GM21529 (cell line): ENCODE results near the gene NUDCD3.

ENCODE experiments used
- ATAC-seq: cut with Tn5 transposase; IDR thresholded peaks from one replicate; pipeline ENCODE4 v1.9.1; 2021; ENCODE audit not compliant: unreplicated experiment

NUDCD3 gene

DNA sequence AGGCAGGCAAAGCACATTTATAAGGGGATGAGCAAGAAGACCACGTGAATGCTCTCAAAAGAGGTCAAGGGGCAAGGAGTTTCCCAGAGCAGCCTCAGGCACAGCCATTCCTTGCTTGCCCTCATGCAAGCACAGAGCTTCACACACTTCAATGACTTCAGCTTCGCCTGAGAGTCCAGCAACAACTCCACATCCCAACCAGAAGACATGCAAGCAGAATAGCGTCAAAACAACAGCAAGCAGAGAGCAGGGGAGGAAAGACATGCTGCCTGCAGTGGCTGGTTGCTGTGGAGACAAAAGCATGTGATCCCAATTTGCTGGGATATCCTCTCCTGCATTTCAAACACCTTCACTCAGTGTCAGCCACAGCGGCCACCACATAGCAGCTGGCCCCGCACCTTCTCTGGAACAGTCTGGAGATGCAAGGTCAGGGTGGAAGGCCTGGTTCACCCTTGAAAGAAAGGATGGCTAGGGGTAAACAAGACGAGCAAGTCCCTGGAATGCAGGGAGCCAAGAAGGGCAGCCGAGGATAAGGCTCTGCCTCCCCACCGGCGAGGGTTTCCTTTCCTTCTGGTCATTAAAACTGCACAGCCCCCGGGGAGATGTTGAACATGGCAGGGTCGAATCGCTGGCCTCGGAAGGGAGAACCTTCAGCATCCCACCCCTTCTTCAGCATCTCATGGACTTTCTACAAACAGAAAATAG is 104.9 kb downstream of the NUDCD3 start:
- ATAC-seq: no peak

GRCh38 chr7:44384586-44385433 is 105.6 kb downstream of the NUDCD3 start:
- no peak for ATAC-seq

DNA sequence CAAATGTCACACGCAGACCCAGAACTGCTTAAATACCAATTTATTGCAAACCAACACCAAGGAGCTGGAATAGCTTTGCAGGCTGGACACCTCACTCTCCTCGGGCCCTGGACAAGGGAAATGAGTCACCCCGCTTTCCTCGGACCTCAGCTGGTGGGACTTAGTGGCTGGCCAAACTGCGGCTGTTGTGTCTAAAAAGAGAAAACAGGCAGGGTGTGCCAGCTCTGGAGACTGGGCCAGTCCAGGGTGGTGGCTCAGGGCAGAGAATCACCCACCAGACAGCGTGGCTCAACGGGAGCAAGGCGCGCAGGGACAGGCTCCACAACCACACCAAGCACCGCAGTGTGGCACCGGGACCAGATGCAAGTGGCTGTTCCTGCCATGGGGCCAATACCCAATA is 106.9 kb downstream of the NUDCD3 start:
- ATAC-seq: no peak

- no peak for ATAC-seq
Measured at GRCh38 chr7:44382459-44383265, 107.8 kb downstream of the NUDCD3 start.

DNA sequence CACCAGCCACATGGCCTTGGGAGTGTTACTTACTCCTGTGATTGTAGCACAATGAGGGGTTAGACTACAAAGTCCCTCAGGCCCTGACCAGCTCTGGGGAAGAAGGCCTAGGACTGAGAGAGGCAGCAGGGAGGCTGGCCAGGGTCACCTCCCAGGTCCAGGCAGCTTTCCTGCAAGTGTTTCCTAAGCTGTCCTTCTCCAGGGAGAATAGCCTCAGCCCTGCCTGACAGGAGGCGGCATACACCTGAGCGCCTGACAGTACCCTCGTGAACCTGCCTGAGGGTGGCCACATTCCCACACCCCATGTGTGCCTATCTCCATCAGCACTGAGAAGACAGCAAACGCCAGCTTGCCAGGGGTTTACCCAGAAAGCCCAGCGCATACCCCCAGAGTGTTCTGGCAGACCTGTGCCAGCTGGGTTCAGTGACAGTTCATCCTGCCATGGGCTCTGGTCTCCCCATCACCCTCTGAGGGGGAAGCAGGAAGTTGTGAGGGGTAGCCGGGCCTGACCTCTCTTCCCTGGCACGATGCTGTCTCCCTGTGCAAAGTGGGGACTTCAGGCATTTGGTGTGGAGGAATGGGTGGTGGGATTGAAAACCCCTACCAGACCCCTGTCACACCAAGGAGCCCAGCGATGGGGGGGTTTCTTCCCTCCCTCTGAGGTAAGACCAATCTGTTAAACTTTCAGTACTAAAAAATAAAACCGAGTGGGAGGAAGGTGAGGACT is 108.8 kb downstream of the NUDCD3 start:
- ATAC-seq: no peak

DNA sequence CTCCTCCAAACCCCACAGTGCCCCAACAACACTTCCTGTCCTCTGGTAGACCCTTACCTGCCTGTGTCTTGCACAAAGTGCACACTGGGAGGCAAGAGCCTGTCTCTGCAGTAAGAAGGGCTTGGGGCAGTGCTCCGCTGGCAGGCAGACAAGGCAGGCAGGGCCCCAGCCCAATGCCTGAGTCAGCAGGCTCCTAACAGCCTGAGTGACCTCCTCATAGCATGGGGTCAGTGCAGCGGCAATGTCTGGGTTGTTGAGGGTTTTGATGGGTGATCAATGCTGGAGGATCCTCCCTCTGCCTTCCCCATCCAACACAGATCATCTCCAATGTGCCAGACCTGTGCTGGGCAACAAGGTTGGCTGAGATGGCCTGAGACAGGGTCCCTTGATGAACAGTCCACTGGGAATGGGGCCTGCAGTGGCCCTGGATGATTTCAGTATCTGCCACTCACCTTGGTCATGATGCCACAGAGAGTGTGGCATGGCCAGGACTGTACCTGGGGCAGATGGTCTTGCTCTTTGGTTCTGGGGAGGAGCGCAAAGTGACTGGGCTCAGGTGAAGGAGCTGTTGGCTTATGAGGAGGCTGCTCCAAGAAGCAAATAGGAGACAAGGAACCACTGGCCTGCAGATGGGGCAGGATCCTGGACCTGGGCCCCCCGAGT is 109.5 kb downstream of the NUDCD3 start:
- no peak for ATAC-seq

GRCh38 chr7:44380189-44380830 is 110.1 kb downstream of the NUDCD3 start:
- no peak for ATAC-seq

- ATAC-seq: no peak
Measured at GRCh38 chr7:44379366-44380188, 110.9 kb downstream of the NUDCD3 start.

GRCh38 chr7:44378744-44379143 is 111.7 kb downstream of the NUDCD3 start:
- ATAC-seq: no peak

GRCh38 chr7:44377681-44378421 is 112.6 kb downstream of the NUDCD3 start:
- peak; percentile 88 for ATAC-seq

DNA sequence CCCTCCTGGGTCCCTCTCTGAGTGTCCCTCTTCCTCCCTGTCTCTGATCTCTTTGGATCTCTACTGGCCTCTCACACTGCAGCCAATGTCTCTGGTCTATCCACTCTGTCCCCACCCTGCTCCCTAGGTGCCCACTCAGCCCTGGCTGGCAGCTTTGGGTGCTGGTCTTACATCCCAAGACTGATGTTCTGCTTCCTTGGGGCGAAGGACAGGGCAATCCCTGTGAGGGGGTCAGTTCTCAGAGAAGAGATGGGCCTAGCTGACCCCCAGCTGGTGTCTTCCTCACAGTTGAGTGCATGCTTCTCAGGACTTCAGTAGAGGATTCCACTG is 113.4 kb downstream of the NUDCD3 start:
- ATAC-seq: no peak

- no peak for ATAC-seq
Measured at GRCh38 chr7:44376429-44377133, 113.9 kb downstream of the NUDCD3 start.

DNA sequence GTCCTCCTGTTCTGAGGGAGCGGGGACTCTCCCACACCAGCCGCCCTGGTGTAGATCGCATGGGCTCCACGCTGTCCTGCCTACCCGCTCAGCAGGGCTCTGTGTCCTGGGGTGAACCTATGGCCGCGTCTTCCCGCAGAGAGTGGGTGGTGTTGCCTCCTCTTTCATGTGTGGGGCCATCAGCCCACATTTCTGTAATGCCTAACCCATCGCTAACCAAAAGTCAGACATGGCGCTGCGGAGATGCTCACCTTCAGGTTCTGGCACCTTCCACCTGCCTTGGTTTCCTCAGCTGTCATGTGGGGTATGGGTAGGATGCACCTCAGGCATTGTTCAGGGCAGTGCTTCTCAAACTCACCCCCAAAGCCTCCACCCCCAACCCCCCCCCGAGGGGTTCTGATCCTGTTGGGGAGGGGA is 114.5 kb downstream of the NUDCD3 start:
- no peak for ATAC-seq

DNA sequence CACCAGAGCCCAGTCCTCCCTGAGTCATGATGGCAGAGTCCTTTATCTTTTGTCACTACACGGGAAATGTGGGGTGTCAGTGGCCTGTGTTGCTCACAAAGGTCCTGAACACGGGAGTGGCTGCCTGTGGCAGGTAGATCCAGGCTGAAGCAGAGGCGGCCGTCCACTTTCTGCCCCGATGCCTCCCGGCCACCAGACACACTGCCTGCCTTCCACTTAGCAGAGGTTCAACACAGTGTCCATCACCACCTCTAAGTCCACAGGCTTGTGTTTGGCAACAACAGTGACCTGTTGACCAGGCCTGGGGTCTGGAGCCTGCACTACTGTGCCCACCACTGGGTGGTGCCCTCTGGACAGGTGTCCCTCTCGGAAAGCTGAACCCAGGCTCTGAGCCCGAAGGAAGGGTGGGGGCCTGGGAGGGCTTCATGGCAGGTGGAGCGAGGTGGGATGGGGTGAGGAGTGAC is 115.2 kb downstream of the NUDCD3 start:
- ATAC-seq: no peak

DNA sequence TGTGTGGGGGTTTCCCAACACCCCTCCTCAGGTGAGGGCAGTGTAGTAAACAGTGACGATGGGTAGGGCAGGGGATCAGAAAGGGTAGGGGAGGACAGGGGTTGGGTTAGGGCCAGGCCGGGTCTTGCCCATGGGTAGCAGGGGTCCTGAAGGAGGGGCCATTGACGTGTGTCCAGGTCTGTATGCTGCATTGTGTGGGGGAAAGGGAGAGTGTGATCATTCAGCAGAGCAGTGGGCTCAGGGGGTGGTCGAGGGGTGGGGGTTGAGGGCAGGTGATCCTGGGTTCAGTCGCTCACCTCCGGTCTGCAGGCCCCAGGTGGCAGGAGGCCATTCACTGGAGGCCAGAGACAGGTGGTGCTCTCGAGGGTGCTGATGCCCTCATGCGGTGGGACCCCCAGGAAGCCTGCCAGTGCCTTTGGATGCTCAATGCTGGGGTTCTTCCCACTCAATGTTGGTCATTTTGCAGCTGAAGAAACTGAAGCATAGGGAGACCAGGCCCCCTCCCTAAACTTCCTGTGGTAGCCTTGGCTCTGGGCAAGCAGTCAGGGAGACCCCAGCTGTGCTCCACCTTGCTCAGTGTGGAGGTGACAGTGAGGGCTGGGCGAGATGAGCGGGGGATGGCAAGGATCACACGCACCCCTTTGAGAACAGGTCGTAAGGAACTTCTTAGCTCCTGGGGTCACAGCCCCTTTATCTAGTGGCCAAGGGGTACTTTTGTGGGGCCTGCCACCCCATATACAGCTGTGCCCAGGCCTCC is 116.3 kb downstream of the NUDCD3 start:
- no peak for ATAC-seq

DNA sequence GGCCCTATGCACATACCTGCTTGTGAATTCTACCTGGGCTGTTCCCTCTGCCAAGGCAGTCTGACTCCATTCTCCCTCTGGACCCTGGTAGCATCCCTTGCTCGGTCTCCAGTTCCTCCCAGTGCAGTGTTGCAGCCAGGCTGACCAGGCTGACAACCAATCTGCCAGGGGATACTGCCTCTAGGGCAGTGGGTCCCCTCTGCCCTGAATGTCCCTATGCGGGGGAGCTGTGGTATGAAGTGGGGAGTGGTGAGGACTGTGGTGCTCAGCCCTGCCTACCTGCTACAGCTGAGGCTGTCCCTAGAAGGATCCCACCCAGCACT is 117.1 kb downstream of the NUDCD3 start:
- no peak for ATAC-seq
